ENCODE measurements around the gene VIP.

VIP gene

DNA sequence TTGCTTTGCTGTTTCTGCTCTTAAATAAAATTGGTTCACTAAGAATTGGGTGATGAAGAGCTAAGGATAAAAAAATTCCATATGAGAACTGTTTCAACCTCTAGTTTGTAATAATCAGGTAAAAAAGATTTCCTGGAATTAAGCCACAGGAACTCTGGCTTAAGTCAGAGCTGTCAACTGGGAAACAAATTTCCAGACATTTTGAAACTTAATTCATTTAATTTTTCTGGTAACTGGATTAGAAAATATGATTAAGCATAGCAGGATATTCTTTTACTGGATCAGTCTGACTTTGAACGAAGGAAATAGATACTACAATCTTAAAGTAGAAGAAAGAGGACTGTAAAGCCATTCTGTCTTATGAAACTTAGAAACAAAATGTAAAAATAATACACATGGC, 1.3 kb upstream of the VIP start:
- Histone ChIP-seq H3K9me3 (replicated peaks; ENCODE audit: insufficient read depth, low read length) (no peaks in the 10 kb centered on the region), H3K4me3 (ENCODE audit: low read length) (no peak overlapping the region), H3K36me3 (replicated peaks; ENCODE audit: insufficient read depth, low read length) (no peaks in the 10 kb centered on the region), H3K4me1 (ENCODE audit: low read length) (no peaks in the 10 kb centered on the region), H3K79me2 (ENCODE audit: low read length) (no peaks in the 10 kb centered on the region), H3K9ac (ENCODE audit: low read length) (no peak overlapping the region), H2AFZ (ENCODE audit: low read length) (no peak overlapping the region), H3K9me2 (replicated peaks; ENCODE audit: insufficient read depth, low read length) (no peaks in the 10 kb centered on the region), H3K27ac (ENCODE audit: low read length) (no peak overlapping the region), H3K27me3 (replicated peaks; ENCODE audit: insufficient read depth, low read length) (no peaks in the 10 kb centered on the region), H3K4me2 (ENCODE audit: low read depth, low read length) (no peak overlapping the region), H4K20me1 (ENCODE audit: insufficient read depth, low read length) (no peaks in the 10 kb centered on the region), H3F3A (ENCODE audit: insufficient read depth, low read length) (no peaks in the 10 kb centered on the region)
- TF ChIP-seq CTCF (IDR thresholded peaks at IDR 0.05; ENCODE audit: low read length) = no peak
- DNase-seq = no peak

GRCh38 chr6:152765331-152765730, 14.7 kb downstream of the VIP start:
- TF ChIP-seq CTCF (IDR thresholded peaks at IDR 0.05; ENCODE audit: low read length) (no peak), EZH2 (optimal IDR thresholded peaks at IDR 0.05; ENCODE audit: low read depth, low read length) (no peak), EZH2phosphoT487 (IDR thresholded peaks at IDR 0.05; ENCODE audit: low read length) (no peak)
- H3K4me1 ChIP-seq (ENCODE audit: low read length) = no peaks in the 10 kb centered on the region
- no peaks in the 10 kb centered on the region for H3K9me2 ChIP-seq (replicated peaks; ENCODE audit: insufficient read depth, low read length)
- no peaks in the 10 kb centered on the region for H3K79me2 ChIP-seq (ENCODE audit: low read length)
- H3F3A ChIP-seq (ENCODE audit: insufficient read depth, low read length) = no peaks in the 10 kb centered on the region
- no peak overlapping the region for H2AFZ ChIP-seq (ENCODE audit: low read length)
- no peaks in the 10 kb centered on the region for H3K9me3 ChIP-seq (replicated peaks; ENCODE audit: insufficient read depth, low read length)
- no peaks in the 10 kb centered on the region for H3K27me3 ChIP-seq (replicated peaks; ENCODE audit: insufficient read depth, low read length)
- DNase-seq = no peak
- H3K9ac ChIP-seq (ENCODE audit: low read length) = no peak overlapping the region
- H3K4me2 ChIP-seq (ENCODE audit: low read depth, low read length) = no peak overlapping the region
- H3K4me3 ChIP-seq (ENCODE audit: low read length) = no peak overlapping the region
- no peak overlapping the region for H3K27ac ChIP-seq (ENCODE audit: low read length)
- no peaks in the 10 kb centered on the region for H4K20me1 ChIP-seq (ENCODE audit: insufficient read depth, low read length)
- no peaks in the 10 kb centered on the region for H3K36me3 ChIP-seq (replicated peaks; ENCODE audit: insufficient read depth, low read length)

DNA sequence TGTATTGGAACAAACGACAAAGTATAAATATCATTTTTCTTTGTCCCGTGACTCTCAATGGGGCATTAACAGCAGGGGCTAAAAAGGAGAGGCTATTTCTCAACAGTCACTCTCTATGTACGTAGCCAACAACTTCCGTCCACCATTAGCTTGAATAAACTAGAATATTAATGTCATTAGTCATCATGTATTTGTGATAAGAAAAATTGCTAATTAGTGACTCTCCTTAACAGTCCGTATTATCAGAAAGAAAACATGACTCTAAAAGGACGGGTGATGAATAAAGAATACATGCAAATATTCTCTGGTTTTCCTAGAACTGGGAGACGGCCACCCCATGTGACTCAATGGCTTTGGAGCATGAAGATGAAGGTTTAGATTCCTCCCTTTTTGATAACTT, 18.6 kb downstream of the VIP start:
- Histone ChIP-seq H3K9ac (ENCODE audit: low read length) (no peak overlapping the region), H3K27me3 (replicated peaks; ENCODE audit: insufficient read depth, low read length) (no peaks in the 10 kb centered on the region), H3K27ac (ENCODE audit: low read length) (no peak overlapping the region), H3K4me2 (ENCODE audit: low read depth, low read length) (no peak overlapping the region), H3K4me3 (ENCODE audit: low read length) (no peak overlapping the region), H3F3A (ENCODE audit: insufficient read depth, low read length) (no peaks in the 10 kb centered on the region), H3K79me2 (ENCODE audit: low read length) (no peaks in the 10 kb centered on the region), H3K9me3 (replicated peaks; ENCODE audit: insufficient read depth, low read length) (no peaks in the 10 kb centered on the region), H4K20me1 (ENCODE audit: insufficient read depth, low read length) (no peaks in the 10 kb centered on the region), H3K36me3 (replicated peaks; ENCODE audit: insufficient read depth, low read length) (no peaks in the 10 kb centered on the region), H2AFZ (ENCODE audit: low read length) (no peak overlapping the region), H3K4me1 (ENCODE audit: low read length) (no peaks in the 10 kb centered on the region), H3K9me2 (replicated peaks; ENCODE audit: insufficient read depth, low read length) (no peaks in the 10 kb centered on the region)
- TF ChIP-seq EZH2 (optimal IDR thresholded peaks at IDR 0.05; ENCODE audit: low read depth, low read length) = no peak
- no peak for TF ChIP-seq EZH2phosphoT487 (IDR thresholded peaks at IDR 0.05; ENCODE audit: low read length)
- no peak for TF ChIP-seq CTCF (IDR thresholded peaks at IDR 0.05; ENCODE audit: low read length)
- no peak for DNase-seq

GRCh38 chr6:152769993-152770392, 19.4 kb downstream of the VIP start:
- Histone ChIP-seq H3K27ac (ENCODE audit: low read length) (no peak overlapping the region), H3K4me3 (ENCODE audit: low read length) (no peak overlapping the region), H3K79me2 (ENCODE audit: low read length) (no peaks in the 10 kb centered on the region), H3K4me2 (ENCODE audit: low read depth, low read length) (no peak overlapping the region), H3K27me3 (replicated peaks; ENCODE audit: insufficient read depth, low read length) (no peaks in the 10 kb centered on the region), H4K20me1 (ENCODE audit: insufficient read depth, low read length) (no peaks in the 10 kb centered on the region), H3K9me3 (replicated peaks; ENCODE audit: insufficient read depth, low read length) (no peaks in the 10 kb centered on the region), H3K4me1 (ENCODE audit: low read length) (no peaks in the 10 kb centered on the region), H3K36me3 (replicated peaks; ENCODE audit: insufficient read depth, low read length) (no peaks in the 10 kb centered on the region), H2AFZ (ENCODE audit: low read length) (no peak overlapping the region), H3F3A (ENCODE audit: insufficient read depth, low read length) (no peaks in the 10 kb centered on the region), H3K9me2 (replicated peaks; ENCODE audit: insufficient read depth, low read length) (no peaks in the 10 kb centered on the region), H3K9ac (ENCODE audit: low read length) (no peak overlapping the region)
- DNase-seq = no peak
- TF ChIP-seq EZH2phosphoT487 (IDR thresholded peaks at IDR 0.05; ENCODE audit: low read length) (no peak), CTCF (IDR thresholded peaks at IDR 0.05; ENCODE audit: low read length) (no peak), EZH2 (optimal IDR thresholded peaks at IDR 0.05; ENCODE audit: low read depth, low read length) (no peak)
